GM10847 (cell line): ENCODE results near the gene SULT1A1.

Source experiments
- POLR2A ChIP-seq: IDR thresholded peaks from 2 replicates; pipeline ENCODE4 v1.6.1; 2011; ENCODE audit not compliant: insufficient read length; ENCODE audit errors: extremely low read depth

SULT1A1 gene

GRCh38 chr16:28596115-28596630 lies 13.7 kb downstream of the SULT1A1 start:
- TF ChIP-seq POLR2A = no peak

- TF ChIP-seq POLR2A = no peak
Measured at GRCh38 chr16:28592979-28593553, 16.8 kb downstream of the SULT1A1 start.

- no peak for TF ChIP-seq POLR2A
Measured at GRCh38 chr16:28592511-28592910, 17.3 kb downstream of the SULT1A1 start.

- TF ChIP-seq POLR2A = no peak
Measured at GRCh38 chr16:28591355-28591754, 18.5 kb downstream of the SULT1A1 start.

- no peak for TF ChIP-seq POLR2A
Measured at GRCh38 chr16:28590384-28591340, 19.2 kb downstream of the SULT1A1 start.

- TF ChIP-seq POLR2A = no peak
Measured at GRCh38 chr16:28589930-28590329, 19.9 kb downstream of the SULT1A1 start.

GRCh38 chr16:28589069-28589468 lies 20.8 kb downstream of the SULT1A1 start:
- TF ChIP-seq POLR2A = no peak

- no peak for TF ChIP-seq POLR2A
Measured at GRCh38 chr16:28587386-28587785, 22.5 kb downstream of the SULT1A1 start.

- TF ChIP-seq POLR2A = no peak
Measured at GRCh38 chr16:28586466-28586865, 23.4 kb downstream of the SULT1A1 start.

- TF ChIP-seq POLR2A = no peak
Measured at GRCh38 chr16:28585674-28586073, 24.2 kb downstream of the SULT1A1 start.

- no peak for TF ChIP-seq POLR2A
Measured at GRCh38 chr16:28580726-28581315, 29.0 kb downstream of the SULT1A1 start.

- TF ChIP-seq POLR2A = no peak
Measured at GRCh38 chr16:28575446-28576109, 34.3 kb downstream of the SULT1A1 start.

GRCh38 chr16:28574925-28575324 lies 34.9 kb downstream of the SULT1A1 start:
- TF ChIP-seq POLR2A = no peak

GRCh38 chr16:28573738-28574718 lies 35.8 kb downstream of the SULT1A1 start:
- TF ChIP-seq POLR2A = no peak

GRCh38 chr16:28572696-28573510 lies 36.9 kb downstream of the SULT1A1 start:
- TF ChIP-seq POLR2A = no peak
